Activated T-helper 17 cell treated with anti-CD3 and anti-CD28 coated beads, Interleukin-2, amount 50 U/mL, for 72 hours (primary cell): ENCODE measurements around the gene SOS2. TPM values are rescaled to one million over a fixed set of nuclear protein-coding genes. Genes with fewer than 3 reads are reported as not detected.
A peak's percentile ranks its signal among the peaks of the same experiment; 100 is the strongest.
"Not testable (repeated sequence)": the region's sequence is repeated elsewhere in the genome, so short reads cannot be mapped to it uniquely, and the experiment has no call there.

Experiments
- ATAC-seq: fragments of 150-1000 bp; cut with Tn5 transposase; replicated peaks from 2 replicates; pipeline ENCODE4 v1.10.0; 2021; ENCODE audit warnings: mild to moderate bottlenecking, moderate library complexity
- H3K27ac Mint-ChIP-seq: one replicate; pipeline ENCODE4 v1.8.0; 2022; ENCODE audit warnings: mixed read lengths
- H3K27me3 Mint-ChIP-seq: one replicate; pipeline ENCODE4 v1.8.0; 2022; ENCODE audit warnings: mixed read lengths
- H3K36me3 Mint-ChIP-seq: one replicate; pipeline ENCODE4 v1.8.0; 2022; ENCODE audit warnings: low read depth, mild to moderate bottlenecking, mixed read lengths
- H3K4me1 Mint-ChIP-seq: one replicate; pipeline ENCODE4 v1.8.0; 2022; ENCODE audit warnings: mixed read lengths
- H3K4me3 Mint-ChIP-seq: one replicate; pipeline ENCODE4 v1.8.0; 2022; ENCODE audit warnings: mild to moderate bottlenecking, mixed read lengths
- H3K9me3 Mint-ChIP-seq: one replicate; pipeline ENCODE4 v1.8.0; 2022; ENCODE audit warnings: mixed read lengths
- total RNA-seq, 2 donors: library from RNA; stranded (reverse); gene quantifications; one replicate each; pipeline ENCODE4 v1.2.3, GENCODE V29; 2022

The SOS2 gene
- total RNA-seq, 2 donors from 2014 or later, result 16.4 to 37.6 TPM

DNA sequence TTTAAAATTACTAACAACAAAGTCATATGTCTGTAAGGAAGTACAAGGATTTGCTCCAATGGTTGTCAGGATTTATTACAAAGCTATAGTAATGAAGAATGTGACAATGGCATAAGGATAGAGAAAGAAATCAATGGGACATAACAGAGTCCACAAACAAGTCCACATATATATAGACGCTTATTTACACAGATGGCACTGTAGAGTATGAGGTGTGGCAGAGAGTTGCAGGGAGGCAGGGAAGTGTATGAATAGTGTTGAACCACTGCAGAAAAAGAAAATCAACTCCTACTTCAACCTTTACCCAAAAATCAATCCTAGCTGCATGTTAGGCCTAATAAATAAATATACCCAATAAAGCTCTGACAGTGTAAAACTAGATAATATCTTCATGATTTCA, 21.3 kb downstream of the SOS2 start:
- Mint-ChIP-seq H3K27me3 (no peaks in the 10 kb centered on the region), H3K9me3 (no peaks in the 10 kb centered on the region), H3K4me3 (no peak overlapping the region), H3K27ac (no peak overlapping the region), H3K36me3 (peaks cover 4% of the 10 kb centered on the region), H3K4me1 (peaks cover 11% of the 10 kb centered on the region)
- no peak for ATAC-seq

DNA sequence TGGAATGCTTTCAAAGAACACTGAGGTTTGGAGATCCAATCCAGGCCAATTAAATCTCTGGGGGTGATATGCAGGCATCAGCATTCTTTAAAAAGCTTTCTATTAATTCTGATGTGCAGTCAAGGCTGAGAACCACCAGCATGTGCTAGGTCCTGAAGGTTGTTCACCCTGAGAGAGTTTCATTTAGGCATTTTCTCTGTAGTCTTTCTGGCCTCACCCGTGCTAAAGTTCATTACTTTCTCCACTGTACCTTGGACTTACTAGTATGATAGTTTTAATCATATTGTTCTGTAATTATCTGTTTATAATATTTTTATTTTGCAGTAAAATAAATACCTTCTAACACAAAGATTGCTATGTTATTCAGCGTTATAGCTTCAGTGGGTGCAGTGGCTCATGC, 32.9 kb downstream of the SOS2 start:
- Mint-ChIP-seq H3K27me3 (no peaks in the 10 kb centered on the region), H3K4me3 (no peak overlapping the region), H3K36me3 (peaks cover 82% of the 10 kb centered on the region), H3K9me3 (no peaks in the 10 kb centered on the region), H3K27ac (no peak overlapping the region), H3K4me1 (no peaks in the 10 kb centered on the region)
- no peak for ATAC-seq

DNA sequence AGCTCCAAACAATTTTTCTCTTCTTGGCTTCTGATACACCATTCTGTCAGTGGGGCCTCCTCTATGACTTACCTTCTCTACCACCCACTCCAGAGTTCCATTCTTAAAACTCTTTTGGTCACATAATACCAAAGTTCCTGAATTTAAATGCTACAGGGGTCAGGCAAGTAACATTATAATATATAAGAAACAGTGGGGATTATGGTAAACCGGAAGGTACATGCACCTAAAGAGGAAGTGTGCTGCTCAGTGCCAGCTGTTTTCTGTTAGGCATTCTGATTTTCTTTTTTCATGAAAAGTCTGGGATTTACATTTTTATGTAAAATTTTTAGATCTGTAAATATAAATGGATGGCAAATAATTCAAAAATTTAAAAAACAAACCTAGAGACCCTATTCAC, 39.9 kb downstream of the SOS2 start:
- Mint-ChIP-seq H3K4me3 (no peak overlapping the region), H3K36me3 (peaks cover 62% of the 10 kb centered on the region), H3K27me3 (no peaks in the 10 kb centered on the region), H3K27ac (no peak overlapping the region), H3K9me3 (no peaks in the 10 kb centered on the region), H3K4me1 (no peaks in the 10 kb centered on the region)
- no peak for ATAC-seq

DNA sequence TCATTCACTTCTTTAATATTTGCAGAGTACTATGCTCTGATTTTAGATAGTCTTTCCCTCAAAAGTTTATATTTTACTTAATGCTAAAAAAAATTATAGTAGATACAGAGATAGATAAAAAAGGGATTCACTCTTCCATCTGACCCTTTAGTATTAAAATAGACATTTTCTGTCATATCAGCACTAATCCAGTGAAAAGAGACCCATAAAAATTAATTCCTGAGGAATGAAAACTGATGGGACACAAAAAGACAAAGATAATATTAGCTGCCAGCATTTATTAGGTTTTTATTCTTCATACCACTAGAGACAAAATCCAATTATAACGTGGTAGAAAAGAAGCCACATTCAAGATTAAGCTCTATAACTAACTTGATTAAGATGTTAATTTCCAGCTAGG, 45.3 kb downstream of the SOS2 start:
- Mint-ChIP-seq H3K4me3 (no peak overlapping the region), H3K4me1 (no peaks in the 10 kb centered on the region), H3K36me3 (peaks cover 58% of the 10 kb centered on the region), H3K27ac (no peak overlapping the region), H3K27me3 (no peaks in the 10 kb centered on the region), H3K9me3 (no peaks in the 10 kb centered on the region)
- ATAC-seq, result no peak

DNA sequence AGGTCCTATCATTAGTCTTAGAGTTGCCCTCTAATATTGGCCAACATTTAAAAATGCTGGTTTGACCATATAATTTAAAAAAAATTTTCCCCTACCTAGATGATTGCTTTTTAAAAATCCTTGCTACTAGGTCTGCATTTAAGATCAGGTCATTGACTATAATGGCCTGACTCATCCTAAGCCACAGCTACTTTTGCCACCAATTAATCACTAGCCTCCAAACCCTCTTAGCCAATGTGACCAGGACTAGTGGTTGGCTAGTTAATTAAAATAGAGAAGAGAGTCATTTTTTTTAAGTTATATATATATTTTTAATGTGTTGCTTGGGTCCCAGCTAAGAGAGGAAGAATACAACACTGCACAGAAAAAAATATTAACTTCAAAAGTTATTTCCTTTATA, 57.5 kb downstream of the SOS2 start:
- H3K27me3 Mint-ChIP-seq, result no peaks in the 10 kb centered on the region
- no peak overlapping the region for H3K4me3 Mint-ChIP-seq
- ATAC-seq, result no peak
- H3K9me3 Mint-ChIP-seq, result no peaks in the 10 kb centered on the region
- H3K27ac Mint-ChIP-seq, result no peak overlapping the region
- no peaks in the 10 kb centered on the region for H3K4me1 Mint-ChIP-seq
- H3K36me3 Mint-ChIP-seq, result peaks cover 32% of the 10 kb centered on the region

DNA sequence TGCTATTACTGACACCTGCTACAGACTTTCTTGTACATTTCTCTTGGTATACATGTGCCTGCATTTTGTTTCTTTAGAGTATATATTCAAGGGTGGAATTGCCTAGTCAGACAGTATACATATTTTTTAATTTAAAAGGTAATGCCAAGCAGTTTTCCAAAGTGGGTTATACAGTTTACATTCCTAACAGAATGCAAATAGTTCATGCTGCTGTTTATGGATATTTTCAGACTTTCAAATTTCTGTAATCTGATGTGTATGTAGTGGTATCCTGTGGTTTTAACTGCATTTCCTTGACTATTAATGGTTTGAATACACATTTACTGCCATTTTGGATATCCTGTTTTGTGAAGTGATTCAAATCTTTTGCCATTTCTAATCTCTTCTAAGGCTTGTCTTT, 59.5 kb downstream of the SOS2 start:
- H3K27ac Mint-ChIP-seq, result no peak overlapping the region
- H3K4me3 Mint-ChIP-seq, result no peak overlapping the region
- no peaks in the 10 kb centered on the region for H3K27me3 Mint-ChIP-seq
- no peaks in the 10 kb centered on the region for H3K4me1 Mint-ChIP-seq
- H3K36me3 Mint-ChIP-seq, result peaks cover 20% of the 10 kb centered on the region
- no peaks in the 10 kb centered on the region for H3K9me3 Mint-ChIP-seq
- ATAC-seq, result no peak

DNA sequence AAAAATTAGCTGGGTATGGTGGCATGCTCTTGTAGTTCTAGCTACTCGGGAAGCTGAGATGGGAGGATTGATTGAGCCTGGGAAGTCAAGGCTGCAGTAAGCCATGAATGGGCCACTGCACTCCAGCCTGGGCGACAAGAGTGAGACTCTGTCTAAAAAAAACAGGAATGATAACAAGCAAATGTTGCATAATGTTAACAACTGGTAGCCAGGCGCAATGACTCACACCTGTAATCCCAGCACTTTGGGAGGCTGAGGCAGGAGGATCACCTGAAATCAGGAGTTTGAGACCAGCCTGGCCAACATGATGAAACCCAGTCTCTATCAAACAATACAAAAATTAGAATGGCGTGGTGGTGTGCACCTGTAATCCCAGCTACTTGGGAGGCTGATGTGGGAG, 64.0 kb downstream of the SOS2 start:
- H3K9me3 Mint-ChIP-seq, H3K4me1 Mint-ChIP-seq, ATAC-seq, H3K27ac Mint-ChIP-seq, H3K4me3 Mint-ChIP-seq, H3K36me3 Mint-ChIP-seq, H3K27me3 Mint-ChIP-seq: not testable (repeated sequence)

DNA sequence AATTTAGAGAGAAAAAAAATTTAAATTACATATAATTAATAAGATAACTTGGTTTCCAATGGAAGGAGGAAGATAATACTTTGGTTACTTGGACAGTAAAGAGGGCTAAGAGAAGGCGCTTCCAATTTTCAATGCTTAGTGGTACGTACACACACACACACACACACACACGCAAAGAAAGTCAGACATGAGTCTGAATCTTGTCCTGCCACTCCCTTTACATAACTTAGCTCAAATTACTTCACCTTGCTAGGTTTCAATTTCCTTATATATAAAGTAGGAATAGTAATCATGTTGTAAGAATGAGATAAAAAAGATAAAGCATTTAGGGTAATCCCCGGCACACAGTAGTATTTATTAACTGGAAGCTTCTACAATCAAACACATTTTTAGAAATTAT, 75.3 kb downstream of the SOS2 start:
- H3K36me3 Mint-ChIP-seq, result peaks cover 52% of the 10 kb centered on the region
- no peak overlapping the region for H3K4me3 Mint-ChIP-seq
- no peaks in the 10 kb centered on the region for H3K27me3 Mint-ChIP-seq
- no peak overlapping the region for H3K27ac Mint-ChIP-seq
- H3K4me1 Mint-ChIP-seq, result no peaks in the 10 kb centered on the region
- no peaks in the 10 kb centered on the region for H3K9me3 Mint-ChIP-seq
- no peak for ATAC-seq

DNA sequence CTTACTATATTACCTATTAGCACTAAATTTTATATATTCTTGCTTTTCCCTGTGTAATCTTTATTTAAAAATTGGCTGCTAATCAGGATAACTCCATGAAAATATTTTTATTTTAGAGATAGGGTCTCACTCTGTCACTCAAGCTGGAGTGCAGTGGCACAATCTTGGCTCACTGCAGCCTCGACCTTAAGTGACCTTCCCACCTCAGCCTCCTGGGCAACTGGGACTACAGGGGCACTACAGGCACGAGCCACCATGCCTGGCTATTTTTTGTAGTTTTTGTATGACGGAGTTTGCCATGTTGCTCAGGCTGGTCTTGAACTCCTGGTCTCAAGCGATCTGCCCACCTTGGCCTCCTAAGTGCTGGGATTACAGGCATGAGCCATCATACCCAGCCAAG, 82.6 kb downstream of the SOS2 start:
- Mint-ChIP-seq H3K27ac (no peak overlapping the region), H3K36me3 (peaks cover 41% of the 10 kb centered on the region), H3K9me3 (no peaks in the 10 kb centered on the region), H3K4me1 (no peaks in the 10 kb centered on the region), H3K27me3 (no peaks in the 10 kb centered on the region), H3K4me3 (no peak overlapping the region)
- ATAC-seq, result no peak

DNA sequence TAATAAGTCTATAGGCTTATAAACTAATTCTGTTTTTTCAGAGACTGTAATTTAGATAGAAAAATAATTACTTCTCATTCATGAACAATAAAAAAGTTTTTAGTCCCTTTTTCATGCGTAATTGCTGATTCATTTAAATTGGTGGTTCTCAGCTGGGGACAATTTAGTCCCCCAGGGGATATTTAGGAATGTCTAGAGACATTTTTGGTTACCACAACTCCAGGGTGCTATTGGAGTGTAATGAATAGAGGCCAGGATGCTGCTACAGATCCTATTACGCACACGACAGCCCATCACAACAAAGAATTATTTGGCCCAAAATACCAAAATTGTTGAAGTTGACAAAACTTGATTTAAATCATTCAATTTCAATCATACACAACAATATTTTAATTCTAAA, 92.2 kb downstream of the SOS2 start:
- no peak overlapping the region for H3K4me3 Mint-ChIP-seq

DNA sequence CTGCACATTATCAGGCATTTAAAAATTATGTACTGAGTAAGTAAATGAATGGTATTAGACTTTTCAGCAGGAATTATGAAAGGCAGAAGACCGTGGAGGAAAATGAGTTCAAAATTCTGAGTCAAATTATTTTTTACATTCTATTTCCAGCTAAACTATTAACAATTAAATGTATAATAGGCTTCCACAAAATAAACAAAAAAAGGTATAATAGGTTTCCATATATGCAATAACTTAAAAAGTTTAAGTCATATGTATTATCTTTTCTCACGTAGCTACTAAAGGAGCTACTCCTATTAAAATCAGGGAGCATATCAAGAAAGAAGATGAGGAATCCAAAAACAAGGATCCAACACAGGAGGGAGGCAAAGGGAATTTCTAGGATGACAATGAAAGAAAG, 103.6 kb downstream of the SOS2 start:
- peaks cover 62% of the 10 kb centered on the region for H3K36me3 Mint-ChIP-seq
- peaks cover 4% of the 10 kb centered on the region for H3K4me1 Mint-ChIP-seq
- no peaks in the 10 kb centered on the region for H3K27me3 Mint-ChIP-seq
- H3K27ac Mint-ChIP-seq, result peak overlapping the region; percentile 1
- no peak for ATAC-seq
- no peaks in the 10 kb centered on the region for H3K9me3 Mint-ChIP-seq
- no peak overlapping the region for H3K4me3 Mint-ChIP-seq

More for the DNA sequence above, 92.2 kb downstream of the SOS2 start:
- no peaks in the 10 kb centered on the region for H3K9me3 Mint-ChIP-seq
- H3K36me3 Mint-ChIP-seq, result peaks cover 5% of the 10 kb centered on the region
- no peak overlapping the region for H3K27ac Mint-ChIP-seq
- H3K27me3 Mint-ChIP-seq, result no peaks in the 10 kb centered on the region
- no peaks in the 10 kb centered on the region for H3K4me1 Mint-ChIP-seq
- no peak for ATAC-seq

DNA sequence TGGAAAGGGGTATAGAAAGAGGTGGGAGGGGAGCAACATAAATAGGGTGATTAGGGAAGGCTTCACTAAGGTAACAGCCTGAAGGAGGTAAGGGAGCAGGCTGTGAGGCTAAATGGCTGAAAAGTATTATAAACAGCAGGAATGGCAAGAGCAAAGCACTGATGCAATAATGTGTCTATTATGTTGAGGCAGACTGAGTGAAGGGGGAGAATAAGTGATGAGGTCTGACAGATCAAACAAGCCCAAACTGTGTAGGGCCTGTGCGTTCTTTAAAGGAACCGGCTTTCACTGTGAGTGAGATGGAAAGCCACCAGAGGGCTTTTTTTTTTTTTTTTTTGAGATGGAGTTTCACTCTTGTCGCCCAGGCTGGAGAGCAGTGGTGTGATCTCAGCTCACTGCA, 108.3 kb downstream of the SOS2 start:
- peaks cover 4% of the 10 kb centered on the region for H3K4me1 Mint-ChIP-seq
- H3K27ac Mint-ChIP-seq, result no peak overlapping the region
- H3K36me3 Mint-ChIP-seq, result peaks cover 43% of the 10 kb centered on the region
- no peaks in the 10 kb centered on the region for H3K27me3 Mint-ChIP-seq
- H3K9me3 Mint-ChIP-seq, result no peaks in the 10 kb centered on the region
- no peak overlapping the region for H3K4me3 Mint-ChIP-seq
- ATAC-seq, result peak; percentile 47

DNA sequence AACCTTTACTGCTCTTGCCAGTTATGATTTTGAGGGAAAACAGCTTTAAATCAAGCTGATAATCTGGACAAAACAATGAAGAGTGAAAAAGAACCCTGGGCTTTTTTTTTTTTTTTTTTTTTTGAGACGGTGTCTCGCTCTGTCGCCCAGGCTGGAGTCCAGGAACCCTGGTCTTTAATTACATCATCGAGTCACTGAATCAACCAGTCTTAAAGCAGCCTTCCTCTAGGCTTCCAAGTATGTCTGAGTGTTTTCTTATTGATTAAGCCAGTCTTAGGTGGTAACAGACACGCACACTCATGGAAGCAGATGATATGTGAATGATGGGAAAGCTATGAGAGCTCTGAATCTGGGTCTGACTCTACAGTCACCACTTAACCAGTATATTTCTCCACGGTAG, 109.1 kb downstream of the SOS2 start:
- peaks cover 40% of the 10 kb centered on the region for H3K36me3 Mint-ChIP-seq
- H3K9me3 Mint-ChIP-seq, result no peaks in the 10 kb centered on the region
- no peaks in the 10 kb centered on the region for H3K27me3 Mint-ChIP-seq
- H3K27ac Mint-ChIP-seq, result no peak overlapping the region
- ATAC-seq, result no peak
- no peak overlapping the region for H3K4me3 Mint-ChIP-seq
- H3K4me1 Mint-ChIP-seq, result peaks cover 4% of the 10 kb centered on the region

DNA sequence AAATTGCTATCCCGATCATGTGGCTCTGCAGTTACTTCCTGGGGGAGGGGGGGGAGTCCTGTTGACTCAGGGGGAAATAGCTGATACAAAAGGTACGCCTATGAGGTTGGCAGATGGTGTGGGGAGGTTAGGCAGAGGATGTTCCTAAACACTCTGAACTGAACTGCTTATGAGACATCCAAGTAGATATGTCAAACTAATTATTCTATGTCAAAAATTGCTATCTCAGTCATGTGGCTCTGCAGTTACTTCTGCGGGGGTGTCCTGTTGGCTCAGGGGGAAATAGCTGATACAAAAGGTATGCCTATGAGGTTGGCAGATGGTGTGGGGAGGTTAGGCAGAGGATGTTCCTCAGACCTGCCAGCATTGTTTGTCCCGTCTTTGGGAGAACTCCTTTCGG, 109.9 kb downstream of the SOS2 start:
- Mint-ChIP-seq H3K27me3 (no peaks in the 10 kb centered on the region), H3K27ac (no peak overlapping the region), H3K4me3 (no peak overlapping the region), H3K36me3 (peaks cover 44% of the 10 kb centered on the region), H3K4me1 (peaks cover 4% of the 10 kb centered on the region), H3K9me3 (no peaks in the 10 kb centered on the region)
- ATAC-seq, result no peak

DNA sequence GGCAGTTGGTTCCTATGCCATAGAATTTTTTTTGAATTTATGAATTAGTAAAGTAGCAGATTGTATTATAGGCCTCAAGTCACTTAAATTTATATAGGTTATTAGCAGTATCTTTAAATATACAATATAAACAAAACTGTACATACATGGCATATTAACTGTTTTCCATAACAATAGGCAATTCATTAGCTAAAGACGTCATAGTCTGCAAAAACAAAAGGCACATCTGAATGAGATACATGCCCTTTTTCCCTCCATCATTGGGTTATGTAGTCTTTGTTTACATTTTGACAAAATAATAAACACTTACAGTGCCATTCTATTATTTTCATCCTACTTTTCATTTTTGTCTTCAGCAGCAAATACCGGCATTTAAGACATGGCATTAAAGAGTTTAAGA, 113.9 kb downstream of the SOS2 start:
- Mint-ChIP-seq H3K27ac (no peak overlapping the region), H3K4me3 (no peak overlapping the region), H3K36me3 (peaks cover 61% of the 10 kb centered on the region), H3K27me3 (no peaks in the 10 kb centered on the region), H3K4me1 (peaks cover 10% of the 10 kb centered on the region), H3K9me3 (no peaks in the 10 kb centered on the region)
- ATAC-seq, result no peak

DNA sequence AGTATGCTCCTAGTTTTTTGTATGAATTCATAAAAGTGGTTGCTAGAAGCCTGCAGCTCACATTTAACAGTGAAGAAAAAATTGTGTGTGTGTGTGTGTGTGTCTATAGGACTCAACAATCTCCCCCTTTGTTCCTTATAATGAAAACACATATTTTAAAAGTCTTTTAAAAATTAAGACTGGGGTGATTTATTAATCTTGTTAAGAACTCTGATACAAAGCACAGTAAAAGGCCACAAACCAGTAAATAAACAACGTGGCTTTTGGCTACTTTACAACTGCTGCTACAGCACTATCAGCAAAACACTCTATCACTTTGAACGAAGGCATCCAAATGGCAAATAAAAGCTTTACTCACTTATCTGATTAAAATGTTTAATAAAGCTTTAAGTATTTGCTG, 114.4 kb downstream of the SOS2 start:
- H3K36me3 Mint-ChIP-seq, result peaks cover 66% of the 10 kb centered on the region

More for the DNA sequence above, 114.4 kb downstream of the SOS2 start:
- Mint-ChIP-seq H3K27me3 (no peaks in the 10 kb centered on the region), H3K27ac (peak overlapping the region; percentile 95), H3K4me3 (peak overlapping the region; percentile 90), H3K4me1 (peaks cover 10% of the 10 kb centered on the region), H3K9me3 (no peaks in the 10 kb centered on the region)
- ATAC-seq, result no peak
